HG02642 (cell line): ENCODE measurements around the gene ZNF628.

Experiments used
- ATAC-seq: cut with Tn5 transposase; IDR thresholded peaks from one replicate; pipeline ENCODE4 v1.9.1; 2021; ENCODE audit warnings: mild to moderate bottlenecking; ENCODE audit not compliant: unreplicated experiment, poor library complexity

Gene ZNF628

DNA sequence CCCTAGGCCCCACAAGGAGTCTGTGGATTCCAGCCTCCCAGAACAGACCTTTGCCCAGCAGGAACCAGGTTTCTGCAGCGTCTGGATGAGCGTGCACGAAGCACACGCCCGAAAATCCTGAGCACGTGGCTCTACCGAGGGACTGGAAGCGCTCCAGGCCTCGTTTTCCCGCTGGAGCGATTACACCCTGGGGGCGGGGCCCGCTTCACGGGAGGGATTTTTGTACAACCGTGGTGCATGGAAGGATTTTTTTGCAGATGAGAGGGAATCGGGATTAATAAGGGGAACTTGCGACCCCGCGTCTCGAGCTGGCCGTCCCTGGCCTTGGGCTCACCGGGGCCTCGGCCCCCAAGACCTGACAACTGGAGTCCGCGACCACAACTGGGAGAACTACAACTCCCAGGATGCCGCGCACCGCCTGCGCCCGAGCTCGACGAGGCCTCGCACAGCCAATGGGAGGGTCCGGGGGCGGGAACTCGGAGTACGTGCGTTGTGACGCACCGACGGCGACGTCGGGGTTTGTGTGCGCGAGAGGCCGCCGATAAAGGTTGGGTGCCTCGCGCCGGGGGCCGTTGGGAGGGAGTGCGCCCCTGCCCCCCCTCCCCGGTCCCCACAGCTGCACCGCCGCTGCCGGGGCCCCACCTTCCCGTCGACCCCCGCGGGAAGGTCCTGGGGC lies at the start of gene ZNF628:
TSS of gene ZNF628 (plus strand) at position 518 of the 676 bp plus-strand sequence. CDS start 3,294 bp downstream, outside the sequence.
- peak; percentile 92 for ATAC-seq

DNA sequence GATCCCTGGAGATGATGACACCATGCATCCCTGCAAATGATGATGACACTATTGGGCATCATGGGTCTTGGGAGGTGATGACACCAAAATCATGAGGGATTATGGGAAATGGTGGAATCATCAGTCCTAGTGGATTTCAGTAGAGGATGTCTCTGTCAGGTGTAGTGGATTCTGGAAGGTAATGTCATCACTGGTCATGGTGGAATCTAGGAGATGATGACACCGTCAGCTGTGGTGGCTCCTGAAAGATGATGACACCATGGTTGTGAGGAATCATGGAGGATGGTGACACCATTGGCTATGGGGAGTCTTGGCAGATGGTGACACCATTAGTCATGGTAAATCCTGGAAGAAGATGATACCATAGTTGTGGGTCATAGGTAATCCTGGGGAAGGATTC lies 45.2 kb upstream of the ZNF628 start:
- no peak for ATAC-seq

GRCh38 chr19:55432241-55432959 lies 44.0 kb upstream of the ZNF628 start:
- ATAC-seq = no peak

DNA sequence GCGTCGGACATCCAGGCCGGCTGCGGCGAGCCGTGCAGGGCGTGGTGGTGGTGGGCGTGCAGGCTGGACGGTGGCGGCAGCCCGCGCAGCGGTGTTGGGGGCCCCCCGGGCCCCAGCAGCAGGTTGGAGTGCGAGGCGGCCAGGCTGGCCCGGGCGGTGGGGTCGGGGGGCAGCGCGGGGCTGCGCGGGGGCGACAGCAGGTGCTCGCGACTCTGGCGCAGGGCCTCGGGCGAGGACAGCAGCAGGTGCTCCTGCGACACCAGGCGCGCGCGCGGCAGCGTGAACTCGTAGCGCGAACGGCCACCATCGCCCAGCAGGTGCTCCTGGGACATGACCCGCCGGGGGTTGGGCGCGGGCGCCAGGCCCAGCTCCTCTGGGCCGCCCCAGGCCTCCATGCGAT lies 43.1 kb upstream of the ZNF628 start:
- ATAC-seq = no peak

DNA sequence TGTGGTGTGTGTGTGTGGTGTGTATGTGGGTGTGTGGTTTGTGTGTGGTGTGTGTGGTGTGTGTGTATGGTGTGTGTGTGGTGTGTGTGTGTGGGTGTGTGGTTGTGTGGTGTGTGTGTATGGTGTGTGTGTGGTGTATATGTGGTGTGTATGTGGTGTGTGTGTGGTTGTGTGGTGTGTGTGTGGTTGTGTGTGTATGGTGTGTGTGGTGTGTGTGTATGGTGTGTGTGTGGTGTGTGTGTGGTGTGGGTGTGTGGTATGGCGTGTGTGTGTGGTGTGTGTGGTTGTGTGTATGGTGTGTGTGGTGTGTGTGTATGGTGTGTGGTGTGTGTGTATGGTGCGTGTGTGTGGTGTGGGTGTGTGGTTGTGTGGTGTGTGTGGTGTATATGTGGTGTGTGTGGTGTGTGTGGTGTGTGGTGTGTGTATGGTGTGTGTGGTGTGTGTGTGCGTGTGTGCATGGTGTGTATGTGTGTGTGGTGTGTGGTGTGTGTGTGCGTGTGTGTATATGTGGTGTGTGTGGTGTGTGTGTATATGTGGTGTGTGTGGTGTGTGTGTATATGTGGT lies 42.0 kb upstream of the ZNF628 start:
- no peak for ATAC-seq

DNA sequence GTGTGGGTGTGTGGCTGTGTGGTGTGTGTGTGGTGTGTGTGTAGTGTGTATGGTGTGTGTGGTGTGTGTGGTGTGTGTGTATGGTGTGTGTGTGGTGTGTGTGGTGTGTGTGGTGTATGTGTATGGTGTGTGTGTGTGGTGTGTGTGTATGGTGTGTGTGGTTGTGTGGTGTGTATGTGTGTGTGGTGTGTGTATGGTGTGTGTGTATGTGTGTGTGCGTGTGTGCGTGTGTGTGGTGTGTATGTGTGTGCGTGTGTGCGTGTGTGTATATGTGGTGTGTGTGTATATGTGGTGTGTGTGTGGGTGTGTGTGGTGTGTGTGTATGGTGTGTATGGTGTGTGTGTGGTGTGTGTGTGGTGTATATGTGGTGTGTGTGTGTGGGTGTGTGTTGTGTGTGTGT lies 41.4 kb upstream of the ZNF628 start:
- ATAC-seq = no peak

GRCh38 chr19:55436847-55437246 lies 39.6 kb upstream of the ZNF628 start:
- ATAC-seq = no peak

DNA sequence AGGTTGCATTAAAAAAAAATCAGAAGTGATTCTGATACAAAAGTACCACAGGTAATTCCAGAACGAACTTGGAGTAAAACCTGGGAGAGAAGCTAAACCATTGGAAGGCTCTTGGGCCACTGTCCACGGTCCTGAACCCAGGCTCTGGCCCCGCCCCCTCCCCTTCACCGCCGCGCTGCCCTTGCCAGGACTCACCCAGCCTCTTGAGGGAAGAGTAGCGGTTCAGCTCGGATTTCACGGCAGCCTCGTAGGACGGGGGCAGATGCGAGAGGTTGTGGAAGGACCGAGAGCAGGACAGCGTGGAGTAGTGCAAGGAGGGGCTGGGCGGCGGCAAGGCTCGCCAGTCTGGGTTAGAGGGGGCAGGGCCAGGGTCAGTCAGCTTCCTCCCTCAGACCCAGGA lies 39.0 kb upstream of the ZNF628 start:
- no peak for ATAC-seq

- ATAC-seq = no peak
Measured at GRCh38 chr19:55439052-55439451, 37.4 kb upstream of the ZNF628 start.

- ATAC-seq = no peak
Measured at GRCh38 chr19:55440411-55441105, 35.9 kb upstream of the ZNF628 start.

GRCh38 chr19:55441319-55441691 lies 35.1 kb upstream of the ZNF628 start:
- ATAC-seq = no peak

DNA sequence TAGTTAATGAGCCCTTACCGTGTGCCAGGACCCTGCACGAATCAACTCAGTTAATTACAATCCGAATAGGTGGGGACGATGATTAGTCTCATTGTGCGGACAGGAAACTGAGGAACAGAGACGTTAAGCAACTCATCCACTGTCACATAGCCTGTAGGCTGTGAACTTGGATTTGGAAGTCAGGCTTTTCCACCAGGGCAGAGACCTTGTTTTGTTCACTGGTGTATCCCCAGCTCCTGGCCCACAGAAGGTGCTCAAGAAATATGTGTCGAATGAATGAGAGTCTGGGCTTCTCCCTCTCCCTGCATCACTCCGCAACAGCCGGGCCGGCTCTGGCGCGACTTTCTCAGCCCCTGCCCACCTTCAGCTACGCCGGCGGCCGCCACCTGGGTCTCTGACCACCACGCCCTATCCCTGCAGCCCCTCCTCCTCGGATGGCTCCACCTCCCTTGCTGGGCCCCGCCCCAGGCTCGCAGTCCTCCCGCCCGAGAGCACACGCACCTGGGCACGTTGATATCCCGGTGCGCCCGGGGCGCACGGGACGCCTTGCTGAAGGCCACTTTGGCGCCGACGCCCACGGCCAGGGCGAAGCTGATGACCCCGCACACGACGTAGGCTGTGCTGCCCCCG lies 34.6 kb upstream of the ZNF628 start:
- no peak for ATAC-seq

GRCh38 chr19:55442372-55442961 lies 34.0 kb upstream of the ZNF628 start:
- no peak for ATAC-seq

DNA sequence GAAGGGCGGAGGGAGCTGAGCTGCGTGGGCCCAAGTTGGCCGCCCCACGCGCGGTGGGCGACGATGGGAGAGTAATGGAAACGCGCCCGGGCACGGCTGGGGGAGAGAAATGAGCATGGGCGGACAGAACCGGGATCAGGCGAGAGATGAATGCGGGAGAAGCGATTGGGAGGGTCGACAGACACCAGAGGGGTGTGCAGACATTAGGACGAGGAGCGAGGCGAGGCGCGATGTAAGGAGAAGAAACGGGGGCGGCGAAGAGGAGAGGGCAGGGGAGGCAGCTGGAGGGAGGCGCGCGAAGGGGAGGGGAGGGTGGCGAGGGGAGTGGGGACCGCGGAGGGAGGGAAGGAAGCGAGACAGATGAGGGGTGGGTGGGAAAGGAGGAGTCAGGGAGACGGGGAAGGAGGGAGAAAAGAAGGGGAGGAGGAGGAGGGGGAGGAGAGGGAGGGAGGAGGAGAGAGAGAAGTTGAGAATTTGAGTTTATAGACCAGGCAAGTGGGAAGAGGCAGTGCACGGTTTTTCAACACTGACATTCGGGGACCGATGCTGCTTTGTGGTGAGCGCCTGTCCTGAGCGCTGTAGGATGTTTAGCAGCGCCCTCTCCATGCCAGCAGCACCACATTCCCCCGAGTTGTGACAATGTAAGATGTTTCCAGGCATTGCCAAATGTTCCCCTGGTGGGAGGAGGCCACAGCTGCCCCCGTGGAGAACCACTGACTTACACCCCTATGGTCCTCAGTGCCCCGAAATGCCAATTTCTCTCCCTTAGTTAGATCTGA lies 33.2 kb upstream of the ZNF628 start, which contains the start of gene SHISA7:
TSS of gene SHISA7 (minus strand) at position 256 of the 779 bp plus-strand sequence. CDS start 437 bp downstream, outside the sequence.
- ATAC-seq = no peak

DNA sequence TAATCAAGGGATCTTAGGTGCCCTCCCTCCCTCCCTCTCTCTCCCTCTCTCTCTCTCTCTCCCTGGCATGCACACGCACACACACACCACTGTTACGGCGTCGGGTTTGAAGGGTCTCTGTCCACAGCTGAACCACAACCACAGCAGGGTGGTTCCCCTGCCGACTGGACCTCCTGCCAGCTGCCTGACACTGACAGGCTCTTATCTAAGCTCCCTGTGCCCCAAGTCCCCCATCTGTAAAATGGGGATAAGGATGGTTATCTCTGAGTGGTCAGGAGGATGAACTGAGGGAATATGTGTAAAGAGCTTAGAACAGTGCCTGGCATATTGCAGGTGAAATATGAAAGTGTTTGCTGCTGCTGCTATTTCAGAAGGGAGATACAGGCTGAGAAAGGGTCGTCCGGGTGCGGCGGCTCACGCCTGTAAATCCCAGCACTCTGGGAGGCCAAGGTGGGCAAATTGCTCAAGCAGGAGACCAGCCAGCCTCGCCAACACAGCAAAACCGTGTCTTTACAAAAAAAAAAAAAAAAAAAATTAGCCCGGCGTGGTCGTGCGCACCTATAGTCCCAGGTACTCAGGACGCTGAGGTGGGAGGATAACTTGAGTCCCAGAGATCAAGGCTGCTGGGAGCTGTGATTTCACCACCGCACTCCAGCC lies 32.5 kb upstream of the ZNF628 start:
- no peak for ATAC-seq

DNA sequence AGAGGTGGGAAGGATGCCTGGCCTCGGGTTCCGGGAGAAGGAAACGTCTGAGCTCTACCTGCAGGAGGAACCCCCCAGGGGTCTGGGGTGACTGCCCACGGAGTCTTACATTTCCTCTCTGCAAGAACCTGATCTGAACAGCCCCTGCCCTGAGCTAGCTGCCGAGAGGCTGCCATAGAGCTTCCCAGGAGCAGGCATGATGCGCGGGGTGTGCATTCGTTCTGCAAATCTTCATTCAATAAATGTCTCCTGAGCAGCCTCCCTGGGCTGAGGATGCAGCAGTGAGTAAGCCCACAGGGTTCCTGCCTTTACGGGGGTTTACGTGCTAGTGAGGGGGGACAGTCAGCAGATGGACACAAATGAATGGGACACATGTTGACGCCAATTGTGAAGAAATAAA lies 31.8 kb upstream of the ZNF628 start:
- no peak for ATAC-seq

DNA sequence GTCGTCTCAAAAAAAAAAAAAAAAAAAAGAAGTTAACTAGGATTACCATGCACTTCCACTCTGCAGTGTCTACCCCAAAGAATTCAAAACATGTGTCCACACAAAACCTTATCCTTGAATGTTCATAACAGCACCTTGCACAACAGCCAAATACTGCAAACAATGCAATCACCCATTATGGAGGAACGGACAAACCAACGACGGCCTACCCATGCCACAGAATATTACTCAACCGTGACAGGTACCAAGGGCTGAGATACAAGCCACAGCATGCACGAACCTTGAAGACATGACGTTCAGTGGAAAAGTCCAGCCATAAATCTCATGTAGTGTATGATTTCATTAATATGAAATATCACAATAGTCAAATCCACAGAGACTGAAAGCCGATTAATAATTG lies 30.4 kb upstream of the ZNF628 start:
- ATAC-seq = no peak

GRCh38 chr19:55447421-55448174 lies 28.8 kb upstream of the ZNF628 start:
- no peak for ATAC-seq
